OCI-LY1 (cell line): ENCODE results near the gene QRICH1.

Experiments used
- H2AFZ ChIP-seq: fragments of 200-600 bp; sonication (generic), shearing (Covaris generic); 2 replicates; pipeline ENCODE4 v1.6.0; 2014; ENCODE audit warnings: antibody characterized with exemption, mild to moderate bottlenecking, low read length
- H3F3A ChIP-seq: fragments of 200-600 bp; sonication (generic), shearing (Covaris generic); 2 replicates; pipeline ENCODE4 v1.6.0; 2014; ENCODE audit warnings: mild to moderate bottlenecking, antibody characterized with exemption, low read length, moderate library complexity; ENCODE audit not compliant: insufficient read depth
- H3K27ac ChIP-seq: fragments of 200-600 bp; sonication (generic); 2 replicates; pipeline ENCODE4 v1.5.1; 2014; ENCODE audit warnings: low read length, mixed run types, mild to moderate bottlenecking, low read depth; ENCODE audit not compliant: poor library complexity, severe bottlenecking
- H3K27me3 ChIP-seq: fragments of 200-600 bp; sonication (generic); 2 replicates; pipeline ENCODE4 v1.6.0; 2014; ENCODE audit warnings: antibody characterized with exemption, mild to moderate bottlenecking, low read length, moderate library complexity; ENCODE audit not compliant: insufficient read depth
- H3K36me3 ChIP-seq: fragments of 200-600 bp; sonication (generic); 2 replicates; pipeline ENCODE4 v1.6.1; 2014; ENCODE audit warnings: mild to moderate bottlenecking, antibody characterized with exemption, low read length, moderate library complexity, mixed read lengths; ENCODE audit not compliant: insufficient read depth
- H3K4me1 ChIP-seq: fragments of 200-600 bp; sonication (generic); 2 replicates; pipeline ENCODE4 v1.5.1; 2014; ENCODE audit warnings: mild to moderate bottlenecking, low read length, moderate library complexity; ENCODE audit not compliant: insufficient read depth, severe bottlenecking
- H3K4me2 ChIP-seq: fragments of 200-600 bp; sonication (generic), shearing (Covaris generic); 2 replicates; pipeline ENCODE4 v1.6.1; 2014; ENCODE audit warnings: low read length
- H3K4me3 ChIP-seq: fragments of 200-600 bp; sonication (generic); 2 replicates; pipeline ENCODE4 v1.5.1; 2014; ENCODE audit warnings: low read length, low read depth, mild to moderate bottlenecking, mixed read lengths; ENCODE audit not compliant: poor library complexity, severe bottlenecking
- H3K79me2 ChIP-seq: fragments of 200-600 bp; shearing (Covaris generic); 2 replicates; pipeline ENCODE4 v1.6.1; 2016; ENCODE audit warnings: mixed run types, low read length, mixed read lengths; ENCODE audit not compliant: insufficient read depth
- H3K9ac ChIP-seq: fragments of 200-600 bp; sonication (generic), shearing (Covaris generic); 2 replicates; pipeline ENCODE4 v1.6.1; 2014; ENCODE audit warnings: mild to moderate bottlenecking, low read length, mixed read lengths
- H3K9me2 ChIP-seq: fragments of 200-600 bp; sonication (generic), shearing (Covaris generic); 2 replicates; pipeline ENCODE4 v1.6.1; 2014; ENCODE audit warnings: low read depth, mild to moderate bottlenecking, low read length, mixed read lengths
- H3K9me3 ChIP-seq: fragments of 200-600 bp; shearing (Covaris generic); 2 replicates; pipeline ENCODE4 v1.6.1; 2014; ENCODE audit warnings: low read length, mixed read lengths
- H4K20me1 ChIP-seq: fragments of 200-600 bp; sonication (generic), shearing (Covaris generic); 2 replicates; pipeline ENCODE4 v1.6.0; 2016; ENCODE audit warnings: mild to moderate bottlenecking, low read length; ENCODE audit not compliant: insufficient read depth
- CTCF ChIP-seq: fragments of 200-600 bp; sonication (generic), shearing (Covaris generic); IDR thresholded peaks from 2 replicates; pipeline ENCODE4 v1.5.1; 2017; ENCODE audit warnings: mild to moderate bottlenecking, antibody characterized with exemption, low read length, moderate library complexity, mixed read lengths
- EZH2 ChIP-seq: fragments of 200-600 bp; sonication (generic), shearing (Covaris generic); IDR thresholded peaks from 2 replicates; pipeline ENCODE4 v1.8.0; 2017; ENCODE audit warnings: borderline replicate concordance, mixed run types, mild to moderate bottlenecking, antibody characterized with exemption, low read length, moderate library complexity, mixed read lengths

QRICH1 gene

DNA sequence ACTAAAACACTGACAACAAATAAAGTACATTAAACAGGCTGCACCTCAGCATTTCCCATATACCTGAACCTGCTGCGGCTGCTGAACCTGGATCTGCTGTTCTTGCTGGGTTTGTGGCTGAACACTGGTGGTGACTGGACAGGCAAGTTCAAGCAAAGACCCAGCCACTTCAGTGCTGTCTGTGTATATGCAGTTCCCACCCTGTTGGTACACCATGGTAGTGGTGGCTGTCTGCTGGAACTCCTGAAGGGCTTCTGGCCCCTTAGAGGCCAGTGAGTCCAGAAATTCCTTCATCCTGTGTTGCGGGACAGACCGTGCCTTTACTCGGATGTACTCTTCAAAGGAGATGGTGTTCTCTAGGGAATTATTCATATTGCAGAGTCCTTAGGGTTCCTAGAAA lies 17.2 kb downstream of the QRICH1 start:
- Histone ChIP-seq H3K36me3 (peaks cover 71% of the 10 kb centered on the region), H3K79me2 (peaks cover 41% of the 10 kb centered on the region)
- TF ChIP-seq CTCF, result no peak
- no peak for TF ChIP-seq EZH2

GRCh38 chr3:49076116-49076515 lies 17.8 kb downstream of the QRICH1 start:
- H3K9me3 ChIP-seq, result no peaks in the 10 kb centered on the region
- H3K4me1 ChIP-seq, result no peaks in the 10 kb centered on the region
- no peak overlapping the region for H2AFZ ChIP-seq
- no peaks in the 10 kb centered on the region for H3K9me2 ChIP-seq
- no peak for TF ChIP-seq EZH2
- TF ChIP-seq CTCF, result no peak
- H3K36me3 ChIP-seq, result peaks cover 76% of the 10 kb centered on the region
- no peaks in the 10 kb centered on the region for H3K27me3 ChIP-seq
- H3K79me2 ChIP-seq, result peaks cover 36% of the 10 kb centered on the region
- no peak overlapping the region for H3K27ac ChIP-seq
- H3K9ac ChIP-seq, result no peak overlapping the region
- no peak overlapping the region for H3K4me3 ChIP-seq
- H3K4me2 ChIP-seq, result no peak overlapping the region
- no peaks in the 10 kb centered on the region for H4K20me1 ChIP-seq
- no peaks in the 10 kb centered on the region for H3F3A ChIP-seq

More for the DNA sequence above, 17.2 kb downstream of the QRICH1 start:
- H3K4me3 ChIP-seq, result no peak overlapping the region
- H3K27ac ChIP-seq, result no peak overlapping the region
- H3K4me1 ChIP-seq, result no peaks in the 10 kb centered on the region
- no peaks in the 10 kb centered on the region for H3K9me2 ChIP-seq
- H3K4me2 ChIP-seq, result no peak overlapping the region
- H3F3A ChIP-seq, result no peaks in the 10 kb centered on the region
- H4K20me1 ChIP-seq, result no peaks in the 10 kb centered on the region
- H3K27me3 ChIP-seq, result no peaks in the 10 kb centered on the region
- no peak overlapping the region for H3K9ac ChIP-seq
- no peaks in the 10 kb centered on the region for H3K9me3 ChIP-seq
- H2AFZ ChIP-seq, result no peak overlapping the region

DNA sequence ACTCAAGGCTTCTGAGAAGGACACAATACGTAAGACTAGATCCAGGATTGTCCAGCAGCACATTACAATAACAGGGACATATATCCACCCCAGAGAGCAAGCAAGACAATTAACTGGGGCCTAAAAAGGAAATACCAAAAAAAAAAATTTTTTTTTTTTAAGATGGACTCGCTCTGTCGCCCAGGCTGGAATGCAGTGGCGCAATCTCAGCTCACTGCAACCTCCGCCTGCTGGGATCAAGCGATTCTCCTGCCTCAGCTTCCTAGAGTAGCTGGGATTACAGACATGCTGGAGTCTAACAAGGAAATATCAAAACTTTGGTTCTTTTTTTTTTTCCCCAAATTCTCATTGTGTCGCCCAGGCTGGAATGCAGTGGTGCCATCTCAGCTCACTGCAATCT lies 35.9 kb downstream of the QRICH1 start:
- no peak overlapping the region for H3K9ac ChIP-seq
- H3F3A ChIP-seq, result no peaks in the 10 kb centered on the region
- H3K4me2 ChIP-seq, result no peak overlapping the region
- TF ChIP-seq CTCF, result no peak
- TF ChIP-seq EZH2, result no peak
- H3K36me3 ChIP-seq, result peaks cover 75% of the 10 kb centered on the region
- no peak overlapping the region for H3K27ac ChIP-seq
- H3K4me1 ChIP-seq, result no peaks in the 10 kb centered on the region
- no peak overlapping the region for H2AFZ ChIP-seq
- H3K4me3 ChIP-seq, result no peak overlapping the region
- H3K9me3 ChIP-seq, result no peaks in the 10 kb centered on the region
- H3K27me3 ChIP-seq, result no peaks in the 10 kb centered on the region
- no peaks in the 10 kb centered on the region for H3K79me2 ChIP-seq
- H3K9me2 ChIP-seq, result no peaks in the 10 kb centered on the region
- H4K20me1 ChIP-seq, result no peaks in the 10 kb centered on the region
